OCI-LY7 (cell line): ENCODE data around the gene RREB1. TPM values are rescaled to one million over a fixed set of nuclear protein-coding genes. Genes with fewer than 3 reads are reported as not detected.

Source experiments
- BruUV-seq: library from RNA; stranded (reverse); fragments of 400-500 nt; replicated peaks from 2 replicates; lab custom pipeline; 2021; lab: Mats Ljungman, UMichigan
- CTCF ChIA-PET: fragments of 300-600 bp; sonication (Branson Sonifier 250); formaldehyde crosslinking; loops from one replicate; lab custom pipeline; 2022; ENCODE audit warnings: antibody characterized with exemption; ENCODE audit not compliant: unreplicated experiment; lab: Charles Lee
- POLR2A ChIA-PET: fragments of 300-600 bp; sonication (Branson Sonifier 250); formaldehyde crosslinking; loops from one replicate; lab custom pipeline; 2022; ENCODE audit warnings: antibody characterized with exemption; lab: Charles Lee
- DNase-seq: peaks from one replicate; pipeline ENCODE4 v3.0.0-alpha.2; 2015; ENCODE audit warnings: low spot score
- H2AFZ ChIP-seq: fragments of 200-600 bp; sonication (generic), shearing (Covaris generic); 2 replicates; pipeline ENCODE4 v1.6.1; 2014; ENCODE audit warnings: mild to moderate bottlenecking, antibody characterized with exemption, low read length, moderate library complexity
- H3K27ac ChIP-seq: fragments of 200-600 bp; sonication (generic); 2 replicates; pipeline ENCODE4 v1.5.1; 2014; ENCODE audit warnings: mixed run types, low read depth, mild to moderate bottlenecking, moderate library complexity, low read length, inconsistent platforms; ENCODE audit not compliant: poor library complexity, severe bottlenecking
- H3K36me3 ChIP-seq: fragments of 200-600 bp; sonication (generic); 2 replicates; pipeline ENCODE4 v1.6.1; 2014; ENCODE audit warnings: mild to moderate bottlenecking, antibody characterized with exemption, low read length, moderate library complexity, mixed read lengths; ENCODE audit not compliant: insufficient read depth
- H3K4me1 ChIP-seq: fragments of 200-600 bp; sonication (generic); 2 replicates; pipeline ENCODE4 v1.5.1; 2014; ENCODE audit warnings: mild to moderate bottlenecking, low read length; ENCODE audit not compliant: insufficient read depth, poor library complexity, severe bottlenecking
- H3K4me2 ChIP-seq: fragments of 200-600 bp; sonication (generic); 2 replicates; pipeline ENCODE4 v1.6.1; 2014; ENCODE audit warnings: mild to moderate bottlenecking, low read length
- H3K4me3 ChIP-seq: fragments of 200-600 bp; sonication (generic); 2 replicates; pipeline ENCODE4 v1.5.1; 2014; ENCODE audit warnings: mild to moderate bottlenecking, low read depth, low read length; ENCODE audit not compliant: poor library complexity, severe bottlenecking
- H3K79me2 ChIP-seq: fragments of 200-600 bp; sonication (generic); 2 replicates; pipeline ENCODE4 v1.6.1; 2016; ENCODE audit warnings: low read depth, mild to moderate bottlenecking, low read length, moderate library complexity, mixed read lengths; ENCODE audit not compliant: insufficient read depth
- H3K9me2 ChIP-seq: fragments of 200-600 bp; sonication (generic); 2 replicates; pipeline ENCODE4 v1.6.1; 2016; ENCODE audit warnings: mild to moderate bottlenecking, low read length, mixed read lengths; ENCODE audit not compliant: insufficient read depth
- H3K9me3 ChIP-seq: fragments of 200-600 bp; sonication (generic); 2 replicates; pipeline ENCODE4 v1.6.1; 2014; ENCODE audit warnings: mild to moderate bottlenecking, mixed run types, low read length, mixed read lengths
- H4K20me1 ChIP-seq: fragments of 200-600 bp; sonication (generic); 2 replicates; pipeline ENCODE4 v1.6.1; 2014; ENCODE audit warnings: mild to moderate bottlenecking, antibody characterized with exemption, low read length, moderate library complexity, mixed read lengths; ENCODE audit not compliant: insufficient read depth
- CTCF ChIP-seq: fragments of 200-600 bp; sonication (generic); conservative IDR thresholded peaks from 2 replicates; pipeline ENCODE4 v1.5.1; 2014; ENCODE audit warnings: mild to moderate bottlenecking, antibody characterized with exemption, low read length, moderate library complexity, mixed read lengths
- EZH2phosphoT487 ChIP-seq: fragments of 200-600 bp; sonication (generic); IDR thresholded peaks from 2 replicates; pipeline ENCODE4 v1.6.1; 2018; ENCODE audit warnings: low read depth, borderline replicate concordance, mild to moderate bottlenecking, mixed run types, antibody characterized with exemption, low read length, moderate library complexity, mixed read lengths
- intact Hi-C: fragments of 100-400 bp; cut with micrococcal nuclease; formaldehyde crosslinking; loops from one replicate; pipeline ENCODE4 v1.10.0; 2022; ENCODE audit not compliant: unreplicated experiment
- total RNA-seq, 2 experiments: library from RNA; depleted of rRNA in 1 of 2; stranded (reverse); fragments of >200 nt in 1 of 2; shearing (Covaris generic) in 1 of 2; gene quantifications; 2 replicates each; pipeline ENCODE4 v1.2.3, GENCODE V29; 2014 to 2022

Gene RREB1
- total RNA-seq, 2 experiments from 2014 or later, result 4.4 to 7.1 TPM

GRCh38 chr6:7249946-7250643, 142.3 kb downstream of the RREB1 start:
- no TSS peak for BruUV-seq
- Histone ChIP-seq H3K9me3 (no peaks in the 10 kb centered on the region), H3K79me2 (no peaks in the 10 kb centered on the region), H3K4me1 (peaks cover 11% of the 10 kb centered on the region), H3K4me2 (peak overlapping the region; percentile 53), H2AFZ (no peak overlapping the region), H3K4me3 (peak overlapping the region; percentile 6), H3K9me2 (no peaks in the 10 kb centered on the region), H3K27ac (no peak overlapping the region), H3K36me3 (no peaks in the 10 kb centered on the region), H4K20me1 (no peaks in the 10 kb centered on the region)
- CTCF ChIA-PET, result no interaction called here
- intact Hi-C loops, result no loop called here
- DNase-seq, result peak; percentile 44
- POLR2A ChIA-PET, result interaction anchor here (0.6 kb wide), 2 partner anchors 256 to 557 kb away, joined by 3 to 4 read pairs; no protein-coding TSS in a partner anchor
- peak; percentile 43 for TF ChIP-seq CTCF
- TF ChIP-seq EZH2phosphoT487, result no peak

GRCh38 chr6:7250812-7251211, 143.1 kb downstream of the RREB1 start:
- TF ChIP-seq EZH2phosphoT487, result no peak
- no peaks in the 10 kb centered on the region for H4K20me1 ChIP-seq
- no peak for DNase-seq
- peak overlapping the region; percentile 53; the same call in 1 of the 2 replicates for H3K4me2 ChIP-seq
- no peaks in the 10 kb centered on the region for H3K9me3 ChIP-seq
- no peaks in the 10 kb centered on the region for H3K36me3 ChIP-seq
- H3K9me2 ChIP-seq, result no peaks in the 10 kb centered on the region
- POLR2A ChIA-PET, result interaction anchor here (0.6 to 0.7 kb wide), 5 partner anchors 14 to 709 kb away, joined by 3 to 7 read pairs (median 4); no protein-coding TSS in a partner anchor
- CTCF ChIA-PET, result interaction anchor here (1.0 kb wide), 1 partner anchor 12 kb away, joined by 3 read pairs; no protein-coding TSS in a partner anchor
- no TSS peak for BruUV-seq
- intact Hi-C loops, result no loop called here
- peaks cover 11% of the 10 kb centered on the region for H3K4me1 ChIP-seq
- no peak overlapping the region for H2AFZ ChIP-seq
- H3K79me2 ChIP-seq, result no peaks in the 10 kb centered on the region
- H3K4me3 ChIP-seq, result no peak overlapping the region
- no peak overlapping the region for H3K27ac ChIP-seq

- Histone ChIP-seq H3K4me1 (peaks cover 11% of the 10 kb centered on the region), H3K9me3 (no peaks in the 10 kb centered on the region), H2AFZ (no peak overlapping the region), H4K20me1 (no peaks in the 10 kb centered on the region), H3K36me3 (no peaks in the 10 kb centered on the region), H3K4me3 (no peak overlapping the region), H3K4me2 (no peak overlapping the region), H3K27ac (no peak overlapping the region), H3K9me2 (no peaks in the 10 kb centered on the region), H3K79me2 (no peaks in the 10 kb centered on the region)
- intact Hi-C loops, result no loop called here
- no peak for DNase-seq
- no peak for TF ChIP-seq CTCF
- TF ChIP-seq EZH2phosphoT487, result no peak
- ChIA-PET POLR2A (interaction anchor here (0.6 to 0.7 kb wide), 4 partner anchors 10 to 217 kb away, joined by 3 to 4 read pairs (median 4); no protein-coding TSS in a partner anchor), CTCF (interaction anchor here (0.6 to 1.0 kb wide), 2 partner anchors 13 to 549 kb away, joined by 3 to 5 read pairs; no protein-coding TSS in a partner anchor)
- no TSS peak for BruUV-seq
These were observed 144.0 kb downstream of the RREB1 start for GRCh38 chr6:7251646-7252260.
